B cell (primary cell): ENCODE data around the gene FAM107B.

Experiments
- CTCF ChIP-seq: fragments of 200-600 bp; IDR thresholded peaks from one replicate; pipeline ENCODE4 v1.8.0; 2022; ENCODE audit warnings: antibody characterized with exemption, mild to moderate bottlenecking
- EZH2 ChIP-seq: IDR thresholded peaks from 2 replicates; pipeline ENCODE4 v1.6.1; 2012; ENCODE audit warnings: borderline replicate concordance, low read depth, mild to moderate bottlenecking, moderate library complexity, low read length; ENCODE audit not compliant: insufficient read depth, poor library complexity, severe bottlenecking

GRCh38 chr10:14758451-14758850 is 16.2 kb downstream of the FAM107B start:
- TF ChIP-seq CTCF (no peak), EZH2 (no peak)
